HepG2 (cell line): ENCODE results near the gene VWA7. TPM values are rescaled to one million over a fixed set of nuclear protein-coding genes. Genes with fewer than 3 reads are reported as not detected.
A peak's percentile ranks its signal among the peaks of the same experiment; 100 is the strongest.

Experiments
- AKAP8 ChIP-seq: sonication (generic); formaldehyde crosslinking; IDR thresholded peaks from 2 replicates; pipeline ENCODE4 v1.5.1; 2020; ENCODE audit warnings: mild to moderate bottlenecking, missing genetic modification reagents
- CAMTA2 ChIP-seq: sonication (generic); formaldehyde crosslinking; IDR thresholded peaks from 2 replicates; pipeline ENCODE4 v1.4.0; 2020; ENCODE audit warnings: mild to moderate bottlenecking, missing genetic modification reagents, borderline replicate concordance
- GPN1 ChIP-seq: sonication (generic); formaldehyde crosslinking; IDR thresholded peaks from 2 replicates; pipeline ENCODE4 v1.5.1; 2020; ENCODE audit warnings: missing genetic modification reagents, borderline replicate concordance
- ISL2 ChIP-seq: sonication (generic); formaldehyde crosslinking; IDR thresholded peaks from 2 replicates; pipeline ENCODE4 v1.5.0; 2020; ENCODE audit warnings: missing genetic modification reagents
- SALL1 ChIP-seq: sonication (generic); formaldehyde crosslinking; IDR thresholded peaks from 2 replicates; pipeline ENCODE4 v1.8.0; 2022; ENCODE audit warnings: mild to moderate bottlenecking, missing genetic modification reagents
- ZNF207 ChIP-seq: fragments of 450-650 bp; IDR thresholded peaks from 2 replicates; pipeline ENCODE4 v1.6.1; 2016; ENCODE audit warnings: antibody characterized with exemption, borderline replicate concordance
- ZNF646 ChIP-seq: sonication (generic); formaldehyde crosslinking; IDR thresholded peaks from 2 replicates; pipeline ENCODE4 v1.9.0; 2021; ENCODE audit warnings: mild to moderate bottlenecking, missing genetic modification reagents
- polyA plus RNA-seq, 8 experiments: library from polyadenylated mRNA; depleted of rRNA in 3 of 8; stranded (reverse) in 7 of 8; unstranded in 1 of 8; fragments of >200 nt; fragmentation: Illumina TruSeq in 4 of 8; extraction: Trizol in 4 of 8; gene quantifications; 2 replicates each; pipeline versions ENCODE4 v1.2.1 to v1.2.3, GENCODE V29; 2011 to 2016; ENCODE audit warnings: low read depth in 4 of 8, missing spikeins in 1 of 8, mixed read lengths in 1 of 8; ENCODE audit not compliant: insufficient read depth in 1 of 8
- total RNA-seq, 5 experiments: library from RNA; depleted of rRNA; stranded (reverse); fragments of >200 nt; fragmentation: Illumina TruSeq; extraction: Trizol; gene quantifications; 2 replicates each; pipeline ENCODE4 v1.2.3, GENCODE V29; 2016; ENCODE audit warnings: low read depth in 1 of 5
- TF ChIP-seq, protein P1 (sequence below): IDR thresholded peaks from 2 replicates; pipeline ENCODE4 v1.6.1; 2016

Gene VWA7
- total and polyA plus RNA-seq, 2 of the 13 experiments (the other 11 are each of a cell fraction or from before 2014, with no cell fraction given), result 0.86 to 3.3 TPM

- TF ChIP-seq ZNF646 (CRISPR knock-in tag), result peak; percentile 56; the same call in 1 of the 2 replicates
- peak; percentile 33 for TF ChIP-seq SALL1 (CRISPR knock-in tag)
- no peak for TF ChIP-seq ISL2 (CRISPR knock-in tag)
- TF ChIP-seq, protein P1, sequence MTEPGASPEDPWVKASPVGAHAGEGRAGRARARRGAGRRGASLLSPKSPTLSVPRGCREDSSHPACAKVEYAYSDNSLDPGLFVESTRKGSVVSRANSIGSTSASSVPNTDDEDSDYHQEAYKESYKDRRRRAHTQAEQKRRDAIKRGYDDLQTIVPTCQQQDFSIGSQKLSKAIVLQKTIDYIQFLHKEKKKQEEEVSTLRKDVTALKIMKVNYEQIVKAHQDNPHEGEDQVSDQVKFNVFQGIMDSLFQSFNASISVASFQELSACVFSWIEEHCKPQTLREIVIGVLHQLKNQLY (CRISPR knock-in tag), result no peak
- TF ChIP-seq ZNF207, result no peak
- TF ChIP-seq AKAP8 (CRISPR knock-in tag), result 0 out of 2 replicates have a peak, but pooled peaks have one; percentile 43
- no peak for TF ChIP-seq GPN1 (CRISPR knock-in tag)
- no peak for TF ChIP-seq CAMTA2
Observed at GRCh38 chr6:31734821-31735406, 42.2 kb downstream of the VWA7 start (continued).
